CD14-positive monocyte (primary cell): Measurements from ENCODE around the gene ZNF500. TPM values are rescaled to one million over a fixed set of nuclear protein-coding genes. Genes with fewer than 3 reads are reported as not detected.

Experiments
- DNase-seq, 3 donors: peaks; one replicate each; pipeline ENCODE4 v3.0.0-alpha.2; 2011 to 2022
- H2AFZ ChIP-seq: 2 replicates; pipeline ENCODE4 v1.6.0; 2012; ENCODE audit warnings: mild to moderate bottlenecking, low read depth, low read length, inconsistent platforms; ENCODE audit not compliant: insufficient read depth, poor library complexity, severe bottlenecking
- H3K27ac ChIP-seq, 2 donors: 1 replicate in 1 of 2; 2 replicates in 1 of 2; pipeline ENCODE4 v1.5.1; 2012 to 2013; ENCODE audit warnings: low read length in 2 of 2, control low read depth in 1 of 2, inconsistent platforms in 1 of 2, low read depth in 1 of 2, mild to moderate bottlenecking in 1 of 2
- H3K27me3 ChIP-seq, 2 donors: one replicate each; pipeline versions ENCODE4 v1.6.0 to v1.6.1; 2011 to 2013; ENCODE audit warnings: low read length in 2 of 2; ENCODE audit not compliant: control insufficient read depth in 2 of 2, insufficient read depth in 2 of 2
- H3K36me3 ChIP-seq, 2 donors: replicated peaks in 1 of 2; 1 replicate in 1 of 2; 2 replicates in 1 of 2; pipeline versions ENCODE4 v1.5.1 to v1.6.1; 2012 to 2013; ENCODE audit warnings: low read length in 2 of 2, control low read depth in 1 of 2, inconsistent platforms in 1 of 2, mild to moderate bottlenecking in 1 of 2; ENCODE audit not compliant: insufficient read depth in 2 of 2, control insufficient read depth in 1 of 2
- H3K4me1 ChIP-seq, 2 donors: 1 replicate in 1 of 2; 2 replicates in 1 of 2; pipeline versions ENCODE4 v1.5.1 to v1.6.1; 2012 to 2013; ENCODE audit warnings: low read length in 2 of 2, control low read depth in 1 of 2, inconsistent platforms in 1 of 2, mild to moderate bottlenecking in 1 of 2, moderate library complexity in 1 of 2; ENCODE audit not compliant: insufficient read depth in 2 of 2, control insufficient read depth in 1 of 2
- H3K4me2 ChIP-seq: replicated peaks from 2 replicates; pipeline ENCODE3; 2012; ENCODE audit warnings: low read length, moderate library complexity, mild to moderate bottlenecking; ENCODE audit not compliant: poor library complexity, severe bottlenecking; ENCODE audit errors: extremely low read depth
- H3K4me3 ChIP-seq, 3 experiments: fragments of 200-600 bp in 1 of 3; sonication (generic) in 1 of 3; replicated peaks in 1 of 3; 1 replicate in 2 of 3; 2 replicates in 1 of 3; pipeline ENCODE4 v1.5.1; 2011 to 2013; ENCODE audit warnings: low read length in 3 of 3, mild to moderate bottlenecking in 3 of 3, control low read depth in 2 of 3, low read depth in 2 of 3, inconsistent platforms in 1 of 3, moderate library complexity in 1 of 3
- H3K79me2 ChIP-seq: 2 replicates; pipeline ENCODE4 v1.6.0; 2012; ENCODE audit warnings: mild to moderate bottlenecking, control low read depth, inconsistent platforms, low read length, moderate library complexity; ENCODE audit not compliant: insufficient read depth
- H3K9ac ChIP-seq: 2 replicates; pipeline ENCODE4 v1.6.0; 2017; ENCODE audit warnings: low read length, mild to moderate bottlenecking; ENCODE audit not compliant: insufficient read depth, poor library complexity, severe bottlenecking
- H3K9me3 ChIP-seq, 2 donors: replicated peaks in 1 of 2; 1 replicate in 1 of 2; 2 replicates in 1 of 2; pipeline versions ENCODE4 v1.5.1 to v1.6.1; 2012 to 2013; ENCODE audit warnings: low read length in 2 of 2, control low read depth in 1 of 2; ENCODE audit not compliant: control insufficient read depth in 1 of 2, insufficient read depth in 1 of 2
- H4K20me1 ChIP-seq: 2 replicates; pipeline ENCODE4 v1.6.0; 2012; ENCODE audit warnings: mild to moderate bottlenecking, low read length, control low read depth, moderate library complexity; ENCODE audit not compliant: insufficient read depth
- H3K27ac Mint-ChIP-seq, 7 donors: one replicate each; pipeline ENCODE4 v1.8.0; 2020; ENCODE audit warnings: mild to moderate bottlenecking in 7 of 7, mixed read lengths in 7 of 7, moderate library complexity in 6 of 7, inconsistent platforms in 2 of 7
- H3K27me3 Mint-ChIP-seq, 3 donors: one replicate each; pipeline ENCODE4 v1.8.0; 2021 to 2022; ENCODE audit warnings: low read depth in 3 of 3, mild to moderate bottlenecking in 3 of 3, mixed read lengths in 3 of 3, moderate library complexity in 3 of 3, inconsistent platforms in 1 of 3
- H3K36me3 Mint-ChIP-seq, 2 donors: one replicate each; pipeline ENCODE4 v1.8.0; 2020; ENCODE audit warnings: mixed read lengths in 2 of 2, inconsistent platforms in 1 of 2, mild to moderate bottlenecking in 1 of 2
- H3K4me1 Mint-ChIP-seq: one replicate; pipeline ENCODE4 v1.8.0; 2020; ENCODE audit warnings: mild to moderate bottlenecking, mixed read lengths
- H3K4me3 Mint-ChIP-seq, 2 donors: one replicate each; pipeline ENCODE4 v1.8.0; 2020; ENCODE audit warnings: mild to moderate bottlenecking in 2 of 2, mixed read lengths in 2 of 2, moderate library complexity in 1 of 2
- H3K9me3 Mint-ChIP-seq, 7 donors: one replicate each; pipeline ENCODE4 v1.8.0; 2020 to 2022; ENCODE audit warnings: mixed read lengths in 7 of 7, mild to moderate bottlenecking in 6 of 7, moderate library complexity in 6 of 7, inconsistent platforms in 2 of 7
- CTCF ChIP-seq: fragments of 200-600 bp; IDR thresholded peaks from one replicate; pipeline ENCODE4 v1.8.0; 2022; ENCODE audit warnings: antibody characterized with exemption, mild to moderate bottlenecking
- WGBS: methylation state at CpG from one replicate; pipeline ENCODE4 v1.1.5; 2013; ENCODE audit warnings: missing lambda C conversion rate; ENCODE audit not compliant: insufficient coverage; 5-methylcytosine and 5-hydroxymethylcytosine counted together
- intact Hi-C, 2 donors: fragments of 100-400 bp; cut with micrococcal nuclease; formaldehyde crosslinking; loops; one replicate each; pipeline versions ENCODE4 v1.15.0 to v1.15.1; 2023
- polyA plus RNA-seq, 3 donors: library from polyadenylated mRNA; depleted of rRNA in 1 of 3; unstranded in 2 of 3; stranded (reverse) in 1 of 3; fragments of 300-500 nt in 2 of 3; fragments of >200 nt in 1 of 3; fragmentation: Illumina TruSeq in 2 of 3; gene quantifications; 1 replicate in 2 of 3; 2 replicates in 1 of 3; pipeline ENCODE4 v1.2.3, GENCODE V29; 2012 to 2021

ZNF500 gene
- polyA plus RNA-seq, 3 donors, result 2.4 to 5.6 (median 5.2) TPM

GRCh38 chr16:4814046-4814445 lies 47.1 kb upstream of the ZNF500 start:
- peak overlapping the region in 1 of 7 donors; percentile 81 for H3K27ac Mint-ChIP-seq
- H3K36me3 ChIP-seq, result peaks cover 77 to 96% of the 10 kb centered on the region in 2 donors
- intact Hi-C loops, result no loop called here

GRCh38 chr16:4813251-4814003 lies 46.5 kb upstream of the ZNF500 start:
- Histone ChIP-seq H3K79me2 (no peaks in the 10 kb centered on the region), H3K36me3 (peaks cover 79 to 96% of the 10 kb centered on the region in 2 donors), H3K27ac (no peak overlapping the region), H3K9ac (no peak overlapping the region), H3K4me1 (no peaks in the 10 kb centered on the region), H3K4me2 (no peak overlapping the region), H3K27me3 (no peaks in the 10 kb centered on the region), H3K9me3 (no peaks in the 10 kb centered on the region), H4K20me1 (no peaks in the 10 kb centered on the region), H2AFZ (no peak overlapping the region), H3K4me3 (no peak overlapping the region)
- peak overlapping the region in 2 of 7 donors; percentile 46 to 73 for H3K27ac Mint-ChIP-seq
- H3K36me3 Mint-ChIP-seq, result peaks cover 75 to 98% of the 10 kb centered on the region in 2 donors
- WGBS, result 94% methylated on average over 13 of the region's 16 CpGs
- TF ChIP-seq CTCF, result no peak
- no peak overlapping the region for H3K4me3 Mint-ChIP-seq
- H3K9me3 Mint-ChIP-seq, result peaks cover 0 to 1% (median 0%) of the 10 kb centered on the region in 7 donors
- H3K27me3 Mint-ChIP-seq, result peaks cover 0 to 2% (median 2%) of the 10 kb centered on the region in 3 donors
- H3K4me1 Mint-ChIP-seq, result no peaks in the 10 kb centered on the region
- intact Hi-C loops, result no loop called here
- DNase-seq, result no peak

More at GRCh38 chr16:4814046-4814445, 47.1 kb upstream of the ZNF500 start:
- no peaks in the 10 kb centered on the region for H3K4me1 ChIP-seq
- no peak overlapping the region for H3K4me2 ChIP-seq
- no peaks in the 10 kb centered on the region for H4K20me1 ChIP-seq
- no peaks in the 10 kb centered on the region for H3K79me2 ChIP-seq
- H3K27me3 ChIP-seq, result no peaks in the 10 kb centered on the region
- peaks cover 81 to 99% of the 10 kb centered on the region in 2 donors for H3K36me3 Mint-ChIP-seq
- H3K4me1 Mint-ChIP-seq, result no peaks in the 10 kb centered on the region
- H3K4me3 ChIP-seq, result no peak overlapping the region
- DNase-seq, result no peak
- peaks cover 0 to 1% (median 0%) of the 10 kb centered on the region in 7 donors for H3K9me3 Mint-ChIP-seq
- H3K4me3 Mint-ChIP-seq, result no peak overlapping the region
- no peaks in the 10 kb centered on the region for H3K9me3 ChIP-seq
- no peak overlapping the region for H2AFZ ChIP-seq
- H3K27me3 Mint-ChIP-seq, result peaks cover 0 to 2% (median 2%) of the 10 kb centered on the region in 3 donors
- no peak for TF ChIP-seq CTCF
- H3K27ac ChIP-seq, result no peak overlapping the region
- no peak overlapping the region for H3K9ac ChIP-seq
